VCaP (cell line): Measurements from ENCODE around the gene FYCO1.

Experiments used
- H3K27ac ChIP-seq: fragments of 450-650 bp; 2 replicates; pipeline ENCODE4 v1.5.1; 2017
- TF ChIP-seq, protein P1 (sequence below): fragments of 450-650 bp; conservative IDR thresholded peaks from 2 replicates; pipeline ENCODE4 v1.5.1; 2017; ENCODE audit warnings: mild to moderate bottlenecking, moderate library complexity

The FYCO1 gene

DNA sequence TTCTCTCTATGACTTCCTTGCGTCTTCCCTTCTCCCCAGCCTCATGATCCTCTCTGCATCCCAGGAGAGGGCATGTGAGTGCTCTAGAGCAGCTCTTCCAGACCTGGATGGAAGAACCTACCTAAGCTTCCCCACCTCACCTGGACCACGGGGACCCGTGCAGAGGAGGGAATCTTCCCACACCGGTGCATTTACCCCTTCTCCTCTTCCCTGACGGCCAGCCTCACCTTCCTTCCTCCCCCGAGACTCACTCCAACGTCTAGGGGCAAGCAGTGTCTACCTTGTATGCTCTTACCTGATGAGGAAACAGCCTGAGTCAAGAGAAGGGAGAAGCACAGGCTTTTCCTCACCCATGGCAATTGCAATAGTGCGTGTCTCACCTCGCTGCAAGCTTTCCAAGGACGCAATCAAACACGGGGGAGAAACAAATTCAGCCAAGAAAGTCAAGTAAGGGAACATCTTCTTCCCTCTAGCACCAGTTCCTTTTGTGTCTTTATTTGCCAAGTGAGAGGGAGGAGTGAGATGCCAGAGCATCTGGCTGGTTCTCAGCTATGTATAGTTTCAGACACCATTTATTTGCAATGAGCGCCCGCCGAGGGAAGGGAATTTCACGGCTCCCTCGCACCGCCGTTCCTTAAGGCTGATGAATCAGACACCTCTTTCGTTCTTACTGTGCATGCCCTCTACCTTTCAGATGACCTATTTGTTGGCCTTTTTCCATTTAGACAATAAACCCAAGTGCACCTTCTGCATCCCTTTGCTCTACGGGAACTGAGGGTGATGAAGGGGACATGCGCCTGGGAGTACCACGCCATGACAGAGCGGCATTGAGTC, 111.0 kb downstream of the FYCO1 start:
- H3K27ac ChIP-seq = no peak overlapping the region
- TF ChIP-seq, protein P1, sequence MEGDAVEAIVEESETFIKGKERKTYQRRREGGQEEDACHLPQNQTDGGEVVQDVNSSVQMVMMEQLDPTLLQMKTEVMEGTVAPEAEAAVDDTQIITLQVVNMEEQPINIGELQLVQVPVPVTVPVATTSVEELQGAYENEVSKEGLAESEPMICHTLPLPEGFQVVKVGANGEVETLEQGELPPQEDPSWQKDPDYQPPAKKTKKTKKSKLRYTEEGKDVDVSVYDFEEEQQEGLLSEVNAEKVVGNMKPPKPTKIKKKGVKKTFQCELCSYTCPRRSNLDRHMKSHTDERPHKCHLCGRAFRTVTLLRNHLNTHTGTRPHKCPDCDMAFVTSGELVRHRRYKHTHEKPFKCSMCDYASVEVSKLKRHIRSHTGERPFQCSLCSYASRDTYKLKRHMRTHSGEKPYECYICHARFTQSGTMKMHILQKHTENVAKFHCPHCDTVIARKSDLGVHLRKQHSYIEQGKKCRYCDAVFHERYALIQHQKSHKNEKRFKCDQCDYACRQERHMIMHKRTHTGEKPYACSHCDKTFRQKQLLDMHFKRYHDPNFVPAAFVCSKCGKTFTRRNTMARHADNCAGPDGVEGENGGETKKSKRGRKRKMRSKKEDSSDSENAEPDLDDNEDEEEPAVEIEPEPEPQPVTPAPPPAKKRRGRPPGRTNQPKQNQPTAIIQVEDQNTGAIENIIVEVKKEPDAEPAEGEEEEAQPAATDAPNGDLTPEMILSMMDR = no peak

DNA sequence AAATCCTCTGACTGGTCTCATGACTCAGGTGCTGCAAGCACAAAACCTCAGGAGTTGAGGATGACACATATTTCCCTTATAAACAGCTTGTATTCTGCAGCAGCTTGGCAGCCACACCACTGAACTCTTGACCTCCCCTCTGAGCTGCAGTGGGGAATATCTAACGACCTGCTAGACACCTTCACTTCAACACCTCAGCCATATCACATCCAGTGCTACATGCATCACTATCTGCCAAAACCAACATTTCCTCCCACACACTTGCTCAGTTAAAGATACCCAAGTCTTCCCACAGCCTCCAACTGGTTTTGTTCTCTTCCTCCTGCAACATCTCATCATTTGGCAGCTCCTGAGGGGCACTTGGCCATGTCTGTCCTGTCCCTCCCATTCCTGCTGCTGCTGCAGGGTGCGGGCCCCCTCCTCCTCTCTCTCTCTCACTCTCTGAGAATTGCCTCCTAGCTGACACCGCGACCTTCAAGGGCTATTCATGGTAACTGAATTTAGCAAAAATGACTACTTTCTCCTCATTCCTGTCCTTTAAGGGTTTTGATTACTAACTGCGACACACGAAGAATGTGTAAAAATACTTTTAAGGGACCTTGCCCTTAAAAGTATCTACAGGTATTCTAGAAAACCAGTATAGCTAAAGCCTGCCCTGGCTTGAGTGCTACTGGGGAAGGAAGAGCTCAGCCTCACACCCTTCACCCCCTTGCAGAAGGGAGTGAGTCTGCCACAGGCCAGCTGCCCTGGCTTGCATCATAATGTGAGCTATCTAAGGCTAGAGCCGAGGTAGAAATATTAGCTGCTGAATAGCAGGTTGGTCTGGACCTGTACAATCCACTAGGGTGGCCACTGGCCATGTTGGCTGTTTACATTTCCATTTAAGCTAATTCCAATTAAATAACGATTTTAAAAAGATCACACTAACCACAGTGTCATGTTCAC, 114.3 kb downstream of the FYCO1 start:
- H3K27ac ChIP-seq = 0 out of 2 replicates have a peak overlapping the region, but pooled peaks have one; percentile 9
- TF ChIP-seq, protein P1 = no peak

GRCh38 chr3:45880725-45881077, 114.9 kb downstream of the FYCO1 start:
- H3K27ac ChIP-seq = 0 out of 2 replicates have a peak overlapping the region, but pooled peaks have one; percentile 9
- TF ChIP-seq, protein P1 = no peak

- H3K27ac ChIP-seq = no peak overlapping the region
- TF ChIP-seq, protein P1 = no peak
These were observed 117.5 kb downstream of the FYCO1 start for GRCh38 chr3:45878124-45878523.

DNA sequence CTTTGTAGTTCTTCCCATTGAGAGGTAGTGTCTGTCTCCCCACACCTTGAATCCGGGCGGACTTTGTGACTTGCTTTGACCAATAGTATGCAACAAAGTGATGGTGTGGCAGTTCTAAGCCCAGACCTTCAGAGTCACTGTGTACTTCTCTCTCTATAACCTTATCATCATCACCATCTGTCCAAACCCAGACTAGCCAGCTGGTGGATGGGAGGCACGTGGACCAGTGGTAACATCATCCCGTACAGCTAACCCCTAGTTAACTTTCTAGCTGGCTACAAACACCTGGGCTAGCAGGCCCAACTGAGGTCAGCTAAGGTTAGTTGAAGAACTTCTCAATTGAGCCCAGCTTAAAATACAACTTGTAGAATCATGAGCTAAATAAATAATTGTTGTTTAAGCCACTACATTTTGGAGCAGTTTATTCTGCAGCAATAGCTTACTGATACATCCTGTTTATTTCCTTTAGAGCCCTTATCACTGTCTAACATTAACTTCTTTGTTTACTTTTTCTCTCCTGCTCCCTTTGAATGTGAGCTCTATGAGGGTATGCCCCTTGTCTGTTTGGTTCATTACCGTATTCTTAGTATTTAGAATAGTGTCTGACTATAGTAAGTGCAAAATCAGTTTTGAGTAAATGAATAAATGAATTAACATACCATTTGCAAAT, 120.8 kb downstream of the FYCO1 start:
- TF ChIP-seq, protein P1 = no peak
- no peak overlapping the region for H3K27ac ChIP-seq

DNA sequence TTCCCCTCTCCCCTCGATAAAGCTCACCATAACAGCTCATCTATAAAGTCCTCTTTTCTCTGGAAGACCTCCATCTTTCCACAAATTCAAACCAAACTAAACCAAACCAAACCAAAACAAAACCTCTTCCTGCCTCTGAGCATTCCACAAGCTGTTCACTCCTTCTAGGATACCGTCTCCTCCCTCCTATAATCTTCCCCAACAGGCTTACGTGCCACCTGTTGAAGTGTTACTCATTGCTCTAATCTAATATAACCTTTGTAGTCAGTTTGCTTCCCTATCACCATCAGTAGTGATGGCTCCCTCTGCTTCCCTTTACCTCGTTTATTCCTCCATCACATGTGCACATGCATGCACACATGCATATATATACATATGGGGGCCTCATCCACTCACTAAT, 122.0 kb downstream of the FYCO1 start:
- no peak overlapping the region for H3K27ac ChIP-seq
- TF ChIP-seq, protein P1 = no peak

DNA sequence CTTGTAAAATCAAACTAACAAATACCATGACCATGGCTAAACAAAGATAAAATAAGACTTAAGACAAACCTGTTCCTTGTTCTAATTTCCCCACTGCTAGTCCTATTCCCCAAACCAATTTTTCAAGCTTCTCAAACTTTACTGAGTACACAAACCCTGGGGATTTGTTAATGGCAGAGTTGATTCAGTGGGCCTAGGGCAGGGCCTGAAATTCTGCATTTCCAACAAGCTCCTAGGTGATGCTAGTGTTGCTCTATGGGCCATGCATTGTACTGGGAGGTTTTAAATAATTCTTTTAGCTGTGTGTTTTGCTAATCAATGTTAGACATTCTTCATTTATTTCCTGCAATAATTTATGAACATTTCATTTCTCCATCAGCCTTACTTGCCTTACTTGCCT, 122.6 kb downstream of the FYCO1 start:
- TF ChIP-seq, protein P1 = no peak

More for the DNA sequence above, 122.6 kb downstream of the FYCO1 start:
- H3K27ac ChIP-seq = no peak overlapping the region
